ENCODE measurements around the gene RB1. TPM values are rescaled to one million over a fixed set of nuclear protein-coding genes. Genes with fewer than 3 reads are reported as not detected.

The RB1 gene
- total and polyA plus RNA-seq, 2 experiments from 2014 or later = 19.5 to 22.3 TPM

DNA sequence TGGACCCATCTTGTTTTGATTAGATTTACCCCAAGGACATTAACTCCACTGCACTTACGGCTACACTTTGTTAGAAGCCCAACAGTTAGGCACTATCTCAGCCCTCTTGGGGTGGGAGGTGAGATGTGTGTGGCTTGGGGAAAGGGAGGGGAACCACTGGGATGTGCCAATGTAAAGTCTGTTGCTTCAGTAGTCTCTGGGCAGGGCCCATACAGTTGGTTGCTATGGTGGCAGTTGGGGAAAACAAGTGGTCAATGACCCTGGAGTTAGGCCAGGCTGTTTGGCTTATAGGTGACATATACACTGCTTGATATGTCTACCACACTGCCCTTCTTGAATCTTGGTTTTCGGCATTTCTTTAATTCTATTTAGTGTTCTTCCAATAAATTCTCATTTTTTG is 8.9 kb upstream of the RB1 start:
- Histone ChIP-seq H3K9me2 (ENCODE audit: insufficient read depth) (peaks cover 6% of the 10 kb centered on the region; the same call in 1 of the 2 replicates), H3K79me2 (replicated peaks; ENCODE audit: insufficient read depth) (no peaks in the 10 kb centered on the region), H3K4me1 (ENCODE audit: insufficient read depth) (no peaks in the 10 kb centered on the region), H4K20me1 (replicated peaks; ENCODE audit: insufficient read depth) (no peaks in the 10 kb centered on the region), H3K27me3 (ENCODE audit: insufficient read depth) (no peaks in the 10 kb centered on the region), H2AFZ (no peak overlapping the region), H3K27ac (ENCODE audit: low read depth) (no peak overlapping the region), H3K36me3 (ENCODE audit: insufficient read depth) (no peaks in the 10 kb centered on the region), H3F3A (replicated peaks; ENCODE audit: low read depth) (no peaks in the 10 kb centered on the region), H3K4me3 (no peak overlapping the region), H3K4me2 (no peak overlapping the region)
- DNase-seq (ENCODE audit: low spot score) (no peak), ATAC-seq (no peak; the same call in 2 of the 3 replicates)
- Mint-ChIP-seq H3K27ac (no peak overlapping the region), H3K9me3 (no peaks in the 10 kb centered on the region), H3K4me1 (no peaks in the 10 kb centered on the region), H3K27me3 (ENCODE audit: insufficient read depth, low read depth, poor library complexity) (no peaks in the 10 kb centered on the region), H3K4me3 (no peak overlapping the region), H3K36me3 (ENCODE audit: low read depth) (no peaks in the 10 kb centered on the region)
- TF ChIP-seq ZNF114 (CRISPR knock-in tag; IDR thresholded peaks at IDR 0.05) = no peak
- TF ChIP-seq, protein P1, sequence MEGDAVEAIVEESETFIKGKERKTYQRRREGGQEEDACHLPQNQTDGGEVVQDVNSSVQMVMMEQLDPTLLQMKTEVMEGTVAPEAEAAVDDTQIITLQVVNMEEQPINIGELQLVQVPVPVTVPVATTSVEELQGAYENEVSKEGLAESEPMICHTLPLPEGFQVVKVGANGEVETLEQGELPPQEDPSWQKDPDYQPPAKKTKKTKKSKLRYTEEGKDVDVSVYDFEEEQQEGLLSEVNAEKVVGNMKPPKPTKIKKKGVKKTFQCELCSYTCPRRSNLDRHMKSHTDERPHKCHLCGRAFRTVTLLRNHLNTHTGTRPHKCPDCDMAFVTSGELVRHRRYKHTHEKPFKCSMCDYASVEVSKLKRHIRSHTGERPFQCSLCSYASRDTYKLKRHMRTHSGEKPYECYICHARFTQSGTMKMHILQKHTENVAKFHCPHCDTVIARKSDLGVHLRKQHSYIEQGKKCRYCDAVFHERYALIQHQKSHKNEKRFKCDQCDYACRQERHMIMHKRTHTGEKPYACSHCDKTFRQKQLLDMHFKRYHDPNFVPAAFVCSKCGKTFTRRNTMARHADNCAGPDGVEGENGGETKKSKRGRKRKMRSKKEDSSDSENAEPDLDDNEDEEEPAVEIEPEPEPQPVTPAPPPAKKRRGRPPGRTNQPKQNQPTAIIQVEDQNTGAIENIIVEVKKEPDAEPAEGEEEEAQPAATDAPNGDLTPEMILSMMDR (conservative IDR thresholded peaks at IDR 0.05; ENCODE audit: low read depth in 2 of 2) = no peak
- no peak for TF ChIP-seq NANOG (IDR thresholded peaks at IDR 0.05; ENCODE audit: borderline replicate concordance)
- TF ChIP-seq, protein P2, sequence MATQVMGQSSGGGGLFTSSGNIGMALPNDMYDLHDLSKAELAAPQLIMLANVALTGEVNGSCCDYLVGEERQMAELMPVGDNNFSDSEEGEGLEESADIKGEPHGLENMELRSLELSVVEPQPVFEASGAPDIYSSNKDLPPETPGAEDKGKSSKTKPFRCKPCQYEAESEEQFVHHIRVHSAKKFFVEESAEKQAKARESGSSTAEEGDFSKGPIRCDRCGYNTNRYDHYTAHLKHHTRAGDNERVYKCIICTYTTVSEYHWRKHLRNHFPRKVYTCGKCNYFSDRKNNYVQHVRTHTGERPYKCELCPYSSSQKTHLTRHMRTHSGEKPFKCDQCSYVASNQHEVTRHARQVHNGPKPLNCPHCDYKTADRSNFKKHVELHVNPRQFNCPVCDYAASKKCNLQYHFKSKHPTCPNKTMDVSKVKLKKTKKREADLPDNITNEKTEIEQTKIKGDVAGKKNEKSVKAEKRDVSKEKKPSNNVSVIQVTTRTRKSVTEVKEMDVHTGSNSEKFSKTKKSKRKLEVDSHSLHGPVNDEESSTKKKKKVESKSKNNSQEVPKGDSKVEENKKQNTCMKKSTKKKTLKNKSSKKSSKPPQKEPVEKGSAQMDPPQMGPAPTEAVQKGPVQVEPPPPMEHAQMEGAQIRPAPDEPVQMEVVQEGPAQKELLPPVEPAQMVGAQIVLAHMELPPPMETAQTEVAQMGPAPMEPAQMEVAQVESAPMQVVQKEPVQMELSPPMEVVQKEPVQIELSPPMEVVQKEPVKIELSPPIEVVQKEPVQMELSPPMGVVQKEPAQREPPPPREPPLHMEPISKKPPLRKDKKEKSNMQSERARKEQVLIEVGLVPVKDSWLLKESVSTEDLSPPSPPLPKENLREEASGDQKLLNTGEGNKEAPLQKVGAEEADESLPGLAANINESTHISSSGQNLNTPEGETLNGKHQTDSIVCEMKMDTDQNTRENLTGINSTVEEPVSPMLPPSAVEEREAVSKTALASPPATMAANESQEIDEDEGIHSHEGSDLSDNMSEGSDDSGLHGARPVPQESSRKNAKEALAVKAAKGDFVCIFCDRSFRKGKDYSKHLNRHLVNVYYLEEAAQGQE (IDR thresholded peaks at IDR 0.05; ENCODE audit: unreplicated experiment) = no peak
- TF ChIP-seq EZH2phosphoT487 (IDR thresholded peaks at IDR 0.05; ENCODE audit: unreplicated experiment) = no peak
- no peak for TF ChIP-seq EZH2 (IDR thresholded peaks at IDR 0.05; ENCODE audit: low read depth, unreplicated experiment)
- TF ChIP-seq, protein P3, sequence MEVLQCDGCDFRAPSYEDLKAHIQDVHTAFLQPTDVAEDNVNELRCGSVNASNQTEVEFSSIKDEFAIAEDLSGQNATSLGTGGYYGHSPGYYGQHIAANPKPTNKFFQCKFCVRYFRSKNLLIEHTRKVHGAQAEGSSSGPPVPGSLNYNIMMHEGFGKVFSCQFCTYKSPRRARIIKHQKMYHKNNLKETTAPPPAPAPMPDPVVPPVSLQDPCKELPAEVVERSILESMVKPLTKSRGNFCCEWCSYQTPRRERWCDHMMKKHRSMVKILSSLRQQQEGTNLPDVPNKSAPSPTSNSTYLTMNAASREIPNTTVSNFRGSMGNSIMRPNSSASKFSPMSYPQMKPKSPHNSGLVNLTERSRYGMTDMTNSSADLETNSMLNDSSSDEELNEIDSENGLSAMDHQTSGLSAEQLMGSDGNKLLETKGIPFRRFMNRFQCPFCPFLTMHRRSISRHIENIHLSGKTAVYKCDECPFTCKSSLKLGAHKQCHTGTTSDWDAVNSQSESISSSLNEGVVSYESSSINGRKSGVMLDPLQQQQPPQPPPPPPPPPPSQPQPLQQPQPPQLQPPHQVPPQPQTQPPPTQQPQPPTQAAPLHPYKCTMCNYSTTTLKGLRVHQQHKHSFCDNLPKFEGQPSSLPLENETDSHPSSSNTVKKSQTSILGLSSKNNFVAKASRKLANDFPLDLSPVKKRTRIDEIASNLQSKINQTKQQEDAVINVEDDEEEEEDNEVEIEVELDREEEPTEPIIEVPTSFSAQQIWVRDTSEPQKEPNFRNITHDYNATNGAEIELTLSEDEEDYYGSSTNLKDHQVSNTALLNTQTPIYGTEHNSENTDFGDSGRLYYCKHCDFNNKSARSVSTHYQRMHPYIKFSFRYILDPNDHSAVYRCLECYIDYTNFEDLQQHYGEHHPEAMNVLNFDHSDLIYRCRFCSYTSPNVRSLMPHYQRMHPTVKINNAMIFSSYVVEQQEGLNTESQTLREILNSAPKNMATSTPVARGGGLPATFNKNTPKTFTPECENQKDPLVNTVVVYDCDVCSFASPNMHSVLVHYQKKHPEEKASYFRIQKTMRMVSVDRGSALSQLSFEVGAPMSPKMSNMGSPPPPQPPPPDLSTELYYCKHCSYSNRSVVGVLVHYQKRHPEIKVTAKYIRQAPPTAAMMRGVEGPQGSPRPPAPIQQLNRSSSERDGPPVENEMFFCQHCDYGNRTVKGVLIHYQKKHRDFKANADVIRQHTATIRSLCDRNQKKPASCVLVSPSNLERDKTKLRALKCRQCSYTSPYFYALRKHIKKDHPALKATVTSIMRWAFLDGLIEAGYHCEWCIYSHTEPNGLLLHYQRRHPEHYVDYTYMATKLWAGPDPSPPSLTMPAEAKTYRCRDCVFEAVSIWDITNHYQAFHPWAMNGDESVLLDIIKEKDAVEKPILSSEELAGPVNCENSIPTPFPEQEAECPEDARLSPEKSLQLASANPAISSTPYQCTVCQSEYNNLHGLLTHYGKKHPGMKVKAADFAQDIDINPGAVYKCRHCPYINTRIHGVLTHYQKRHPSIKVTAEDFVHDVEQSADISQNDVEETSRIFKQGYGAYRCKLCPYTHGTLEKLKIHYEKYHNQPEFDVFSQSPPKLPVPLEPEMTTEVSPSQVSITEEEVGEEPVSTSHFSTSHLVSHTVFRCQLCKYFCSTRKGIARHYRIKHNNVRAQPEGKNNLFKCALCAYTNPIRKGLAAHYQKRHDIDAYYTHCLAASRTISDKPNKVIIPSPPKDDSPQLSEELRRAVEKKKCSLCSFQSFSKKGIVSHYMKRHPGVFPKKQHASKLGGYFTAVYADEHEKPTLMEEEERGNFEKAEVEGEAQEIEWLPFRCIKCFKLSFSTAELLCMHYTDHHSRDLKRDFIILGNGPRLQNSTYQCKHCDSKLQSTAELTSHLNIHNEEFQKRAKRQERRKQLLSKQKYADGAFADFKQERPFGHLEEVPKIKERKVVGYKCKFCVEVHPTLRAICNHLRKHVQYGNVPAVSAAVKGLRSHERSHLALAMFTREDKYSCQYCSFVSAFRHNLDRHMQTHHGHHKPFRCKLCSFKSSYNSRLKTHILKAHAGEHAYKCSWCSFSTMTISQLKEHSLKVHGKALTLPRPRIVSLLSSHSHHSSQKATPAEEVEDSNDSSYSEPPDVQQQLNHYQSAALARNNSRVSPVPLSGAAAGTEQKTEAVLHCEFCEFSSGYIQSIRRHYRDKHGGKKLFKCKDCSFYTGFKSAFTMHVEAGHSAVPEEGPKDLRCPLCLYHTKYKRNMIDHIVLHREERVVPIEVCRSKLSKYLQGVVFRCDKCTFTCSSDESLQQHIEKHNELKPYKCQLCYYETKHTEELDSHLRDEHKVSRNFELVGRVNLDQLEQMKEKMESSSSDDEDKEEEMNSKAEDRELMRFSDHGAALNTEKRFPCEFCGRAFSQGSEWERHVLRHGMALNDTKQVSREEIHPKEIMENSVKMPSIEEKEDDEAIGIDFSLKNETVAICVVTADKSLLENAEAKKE (CRISPR knock-in tag; IDR thresholded peaks at IDR 0.05) = no peak
- no peak for TF ChIP-seq STAT1 (IDR thresholded peaks at IDR 0.05; ENCODE audit: unreplicated experiment)
- no peak for TF ChIP-seq JUNB (IDR thresholded peaks at IDR 0.05; ENCODE audit: unreplicated experiment)

Data from GM23338 (cell line).